ENCODE measurements around the gene UNC13D. TPM values are rescaled to one million over a fixed set of nuclear protein-coding genes. Genes with fewer than 3 reads are reported as not detected.
"Not testable (repeated sequence)": the region's sequence is repeated elsewhere in the genome, so short reads cannot be mapped to it uniquely, and the experiment has no call there.

UNC13D gene
- total and polyA plus RNA-seq, 2 of the 4 experiments (the other 2 are of a cell fraction) = under 0.01 to 0.31 TPM

GRCh38 chr17:75885860-75886259 lies 41.7 kb upstream of the UNC13D start:
- H4K20me1 ChIP-seq (ENCODE audit: insufficient read depth, low read length); H2BK120ac ChIP-seq (ENCODE audit: low read depth, low read length); H3K9me3 ChIP-seq (ENCODE audit: control insufficient read depth, insufficient read depth, low read length); H2BK15ac ChIP-seq (ENCODE audit: low read depth, low read length); BruUV-seq (replicated peaks); dilution Hi-C loops (cut with HindIII; ENCODE audit: low sequenced_read_pairs, unreplicated experiment); H3K4ac ChIP-seq (ENCODE audit: low read depth, low read length); H4K8ac ChIP-seq (ENCODE audit: low read depth in 2 of 2, low read length in 2 of 2); ATAC-seq (ENCODE audit: low read depth); H3K23ac ChIP-seq (ENCODE audit: low read depth, low read length); H4K5ac ChIP-seq (ENCODE audit: low read depth, low read length); H3K9me1 ChIP-seq (ENCODE audit: insufficient read depth, low read length); H2BK20ac ChIP-seq (ENCODE audit: low read depth, low read length); H3K4me2 ChIP-seq (ENCODE audit: low read depth, low read length); H3K27ac ChIP-seq (ENCODE audit: insufficient read depth, low read length); H4K91ac ChIP-seq (ENCODE audit: insufficient read depth, low read depth, low read length); H2AFZ ChIP-seq (replicated peaks; ENCODE audit: low read length, poor library complexity); in situ Hi-C loops (cut with MboI; ENCODE audit: low sequenced_read_pairs); H3K56ac ChIP-seq (ENCODE audit: extremely low read depth, insufficient read depth, low read length); H2AK9ac ChIP-seq (replicated peaks; ENCODE audit: low read depth, low read length, poor library complexity); H3K4me3 ChIP-seq (ENCODE audit: insufficient read depth, low read depth, low read length); H2BK5ac ChIP-seq (ENCODE audit: low read depth, low read length, poor library complexity, severe bottlenecking); DNase-seq; H3K36me3 ChIP-seq (ENCODE audit: control insufficient read depth, insufficient read depth, low read length); H3K14ac ChIP-seq (replicated peaks; ENCODE audit: low read depth, low read length); H3K4me1 ChIP-seq (ENCODE audit: control insufficient read depth, insufficient read depth, low read length); H3K9ac ChIP-seq (ENCODE audit: low read depth, low read length); H3K18ac ChIP-seq (ENCODE audit: low read depth, low read length); H3K27me3 ChIP-seq (ENCODE audit: control insufficient read depth, insufficient read depth, low read length); intact Hi-C loops (cut with micrococcal nuclease); H3K79me1 ChIP-seq (ENCODE audit: low read depth in 1 of 2, low read length in 2 of 2); POLR2A ChIA-PET (ENCODE audit: unreplicated experiment): not testable (repeated sequence)
- CTCF ChIA-PET = interaction anchor here (0.8 kb wide), 1 partner anchor 39 kb away, joined by 4 read pairs; no protein-coding TSS in a partner anchor
- no CpG with 5 or more reads among the region's 9 CpGs for WGBS, 2 experiments (ENCODE audit: extremely low coverage in 2 of 2, insufficient read length in 1 of 2)
- peak overlapping the region; percentile 28; the same call in 1 of the 2 replicates for H2AK5ac ChIP-seq (ENCODE audit: low read depth, low read length)

All from IMR-90 (cell line).